Measurements from ENCODE around the gene CDKN2C.

The CDKN2C gene

DNA sequence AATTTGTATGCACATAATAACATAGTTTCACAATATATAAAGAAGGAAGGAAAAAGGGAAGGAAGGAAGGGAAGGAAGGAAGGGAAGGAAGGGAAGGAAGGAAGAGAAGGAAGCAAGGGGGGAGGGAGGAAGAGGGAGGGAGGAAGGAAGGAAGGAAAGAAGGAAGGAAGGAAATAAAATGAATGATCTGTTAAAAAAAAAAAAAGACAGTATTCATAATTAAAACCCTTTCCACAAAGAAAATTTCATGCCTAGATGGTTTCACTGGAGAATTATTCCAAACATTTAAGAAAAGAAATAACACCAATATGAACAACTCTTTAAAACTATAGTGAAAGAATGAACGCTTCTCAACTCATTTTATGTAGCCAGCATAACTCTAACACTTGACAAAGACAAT lies 44.8 kb downstream of the CDKN2C start:
- DNase-seq (ENCODE audit: low spot score) = no peak
- no peak for TF ChIP-seq CTCF (IDR thresholded peaks at IDR 0.05; ENCODE audit: extremely low read depth, insufficient read depth, missing control alignments)
- in situ Hi-C loops (cut with MboI; ENCODE audit: low pct_unique_long_range_greater_than_20kb, low sequenced_read_pairs, unreplicated experiment) = no loop called here

- TF ChIP-seq CTCF (IDR thresholded peaks at IDR 0.05; ENCODE audit: extremely low read depth, insufficient read depth, missing control alignments) = no peak
- in situ Hi-C loops (cut with MboI; ENCODE audit: low pct_unique_long_range_greater_than_20kb, low sequenced_read_pairs, unreplicated experiment) = no loop called here
- DNase-seq (ENCODE audit: low spot score) = no peak
These were observed 49.8 kb downstream of the CDKN2C start for GRCh38 chr1:51019811-51020210.

Data from GM13977 (cell line).